GM18499 (cell line): ENCODE results near the gene CCDC177.

ENCODE experiments used
- ATAC-seq: cut with Tn5 transposase; IDR thresholded peaks from one replicate; pipeline ENCODE4 v1.9.1; 2021; ENCODE audit warnings: moderate number of reproducible peaks; ENCODE audit not compliant: insufficient read depth, unreplicated experiment

CCDC177 gene

DNA sequence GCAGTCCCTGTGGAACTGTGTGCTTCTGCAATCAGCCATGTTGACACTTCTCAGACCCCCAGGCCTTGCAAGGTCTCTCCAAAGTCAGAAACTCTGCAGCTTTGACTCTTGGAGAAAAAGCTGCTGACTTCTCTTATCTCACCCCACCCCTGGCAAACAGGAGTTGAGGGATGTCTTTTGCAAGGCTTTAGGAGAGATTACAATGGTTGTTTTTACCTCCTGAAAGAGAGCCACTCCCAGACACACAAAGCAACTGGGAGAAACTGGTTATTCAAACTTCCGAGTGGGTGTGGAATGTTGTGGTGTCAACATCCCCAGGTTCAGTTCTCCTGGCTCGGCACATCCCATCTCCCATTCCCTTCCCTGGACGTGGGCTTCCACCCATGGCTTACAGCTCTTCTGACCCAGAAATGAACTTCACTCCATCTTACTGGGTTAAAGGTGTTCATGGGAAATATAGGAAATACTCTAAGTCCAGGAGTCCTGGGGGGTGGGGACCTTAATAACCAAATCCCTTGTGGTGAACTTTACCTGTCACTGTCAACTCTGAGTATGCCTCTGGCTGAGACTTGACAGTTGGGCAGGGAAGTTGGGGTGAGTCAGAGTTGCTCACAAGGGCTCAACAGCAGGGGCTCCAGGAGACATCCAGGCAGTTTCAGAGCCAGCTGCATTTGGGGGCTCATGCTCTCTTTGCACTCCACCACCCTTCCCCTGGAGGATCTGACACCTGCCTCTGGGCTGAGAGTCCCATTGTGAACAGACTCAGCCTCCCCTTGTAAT, 41.9 kb downstream of the CCDC177 start:
- ATAC-seq, result no peak

DNA sequence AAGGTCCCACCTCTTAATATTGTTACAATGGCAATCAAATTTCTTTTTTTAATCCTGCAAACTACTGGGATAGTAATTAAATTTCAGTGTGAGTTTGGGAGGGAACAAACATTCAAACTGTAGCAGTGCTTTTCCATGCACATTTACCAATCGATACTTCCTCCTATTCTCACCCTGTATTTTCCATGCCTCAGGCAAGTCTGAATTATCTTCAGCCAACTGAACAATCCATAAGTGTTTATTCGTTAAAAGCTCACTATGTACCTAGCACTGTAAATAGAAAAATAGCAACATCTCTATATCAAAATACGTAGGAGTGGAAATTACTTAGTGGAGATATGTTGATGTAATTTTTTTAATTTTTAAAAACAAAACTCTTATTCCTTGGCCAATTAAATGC, 43.5 kb downstream of the CCDC177 start:
- ATAC-seq, result no peak

DNA sequence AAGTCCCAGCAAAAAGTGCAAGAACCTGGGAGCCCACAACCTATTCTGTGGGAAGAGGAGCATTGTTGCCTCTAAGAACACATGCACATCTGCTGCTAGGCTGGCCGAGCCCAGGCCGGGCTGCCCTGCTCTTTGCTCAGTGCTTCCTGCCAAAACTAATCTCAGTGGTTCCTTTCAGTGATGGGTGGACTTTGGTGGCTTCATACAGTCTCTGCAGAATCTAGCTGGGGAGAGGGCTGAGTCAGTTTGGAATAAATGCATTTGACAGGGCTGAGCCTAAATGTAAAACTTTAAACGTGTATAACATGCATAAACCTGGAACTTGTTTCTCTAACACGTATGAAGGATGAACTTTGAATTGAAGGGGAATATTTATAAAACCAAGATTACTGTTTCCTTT, 44.6 kb downstream of the CCDC177 start:
- ATAC-seq, result no peak

DNA sequence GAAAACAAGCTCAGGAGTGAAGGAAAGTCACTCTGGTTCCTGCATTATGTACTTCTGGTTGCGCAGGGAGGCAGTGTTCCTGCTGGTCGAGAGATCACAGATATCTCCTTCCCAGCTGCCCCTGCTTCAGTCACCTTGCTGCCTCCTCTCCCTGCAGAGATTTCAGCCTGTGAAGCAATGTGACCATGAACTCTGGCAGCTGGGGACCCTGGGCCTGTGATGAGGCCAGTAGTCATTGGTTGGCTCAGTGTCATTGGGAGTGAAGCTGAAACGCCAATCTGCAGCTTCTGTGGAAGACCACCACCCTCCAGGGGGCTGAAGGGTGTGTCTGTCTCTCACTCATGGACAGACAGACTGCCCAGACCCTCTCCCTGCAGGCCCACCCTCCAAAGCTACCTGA, 45.1 kb downstream of the CCDC177 start:
- no peak for ATAC-seq

DNA sequence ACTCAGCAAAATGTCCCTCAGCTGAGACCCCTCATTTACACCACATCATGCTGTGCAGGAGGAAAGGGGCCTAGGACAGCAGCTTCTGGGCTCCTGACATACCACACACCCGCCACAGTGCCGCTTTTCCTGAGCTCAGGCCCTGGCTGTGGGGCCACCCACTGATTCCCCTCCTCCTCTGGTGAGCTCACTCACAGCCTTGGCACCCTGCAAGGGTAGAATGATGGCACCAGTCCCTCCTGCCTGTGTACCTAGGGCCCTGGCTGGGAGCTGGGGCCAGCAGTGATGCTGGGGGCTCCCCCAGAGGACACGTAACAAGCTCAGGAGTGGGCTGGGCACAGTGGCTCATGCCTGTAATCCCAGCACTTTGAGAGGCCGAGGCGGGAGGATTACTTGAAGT, 45.7 kb downstream of the CCDC177 start:
- ATAC-seq, result no peak

DNA sequence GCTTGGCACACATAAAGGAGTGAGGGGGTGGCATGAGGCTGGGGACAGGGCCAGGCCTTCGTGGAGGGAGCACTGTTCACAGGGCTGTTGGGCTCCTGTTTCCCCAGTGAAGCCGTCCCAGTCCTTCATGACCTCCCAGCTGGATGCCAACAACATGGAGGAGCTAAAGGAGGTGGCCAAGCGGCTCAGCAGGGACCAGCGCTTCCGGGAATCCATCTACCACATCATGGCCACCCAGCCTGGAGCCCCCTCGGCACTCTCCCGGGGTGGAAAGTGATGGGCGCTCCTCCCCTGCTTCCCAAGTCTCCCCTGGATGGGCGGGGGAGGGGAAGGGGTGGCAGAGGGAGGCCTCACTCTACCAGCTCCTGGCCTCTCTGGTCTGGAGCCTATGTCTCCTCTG, 46.5 kb downstream of the CCDC177 start:
- ATAC-seq, result no peak

DNA sequence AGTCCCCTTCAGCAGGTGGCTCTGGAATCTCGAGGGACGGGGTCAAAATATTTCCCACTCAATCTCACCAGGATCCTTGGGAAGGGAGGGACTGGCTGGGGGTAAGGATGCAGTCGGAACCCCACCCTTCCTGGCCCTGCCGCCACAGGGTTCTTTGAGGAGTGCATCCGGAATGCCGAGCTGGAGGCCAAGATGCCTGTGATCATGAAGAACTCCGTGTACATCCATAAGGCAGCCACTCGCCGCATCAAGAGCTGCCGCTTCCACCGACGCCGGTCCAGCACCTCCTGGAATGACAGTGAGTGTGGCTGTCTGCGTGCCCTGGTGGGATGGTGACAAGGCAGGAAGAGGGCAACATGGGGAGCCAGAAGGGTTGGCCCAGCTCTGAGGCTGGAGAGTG, 47.0 kb downstream of the CCDC177 start:
- no peak for ATAC-seq

DNA sequence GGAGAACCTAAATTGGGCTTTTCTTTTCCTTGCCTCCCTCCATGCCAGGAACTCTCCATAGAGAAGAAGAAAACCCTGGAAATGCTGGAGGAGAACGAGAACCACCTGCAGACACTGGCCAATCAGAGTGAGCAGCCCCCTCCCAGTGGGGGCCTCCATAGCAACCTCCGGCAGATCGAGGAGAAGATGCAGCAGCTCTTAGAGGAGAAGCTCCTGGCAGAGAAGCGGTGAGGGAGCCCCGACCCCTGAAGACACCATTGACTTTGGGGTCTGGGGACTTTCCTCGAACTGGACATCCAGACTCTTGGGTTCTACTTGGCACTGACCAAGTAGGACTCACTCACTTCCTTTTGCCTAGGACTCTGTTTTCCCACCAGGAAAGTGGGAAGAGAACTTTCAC, 48.8 kb downstream of the CCDC177 start:
- ATAC-seq, result no peak

DNA sequence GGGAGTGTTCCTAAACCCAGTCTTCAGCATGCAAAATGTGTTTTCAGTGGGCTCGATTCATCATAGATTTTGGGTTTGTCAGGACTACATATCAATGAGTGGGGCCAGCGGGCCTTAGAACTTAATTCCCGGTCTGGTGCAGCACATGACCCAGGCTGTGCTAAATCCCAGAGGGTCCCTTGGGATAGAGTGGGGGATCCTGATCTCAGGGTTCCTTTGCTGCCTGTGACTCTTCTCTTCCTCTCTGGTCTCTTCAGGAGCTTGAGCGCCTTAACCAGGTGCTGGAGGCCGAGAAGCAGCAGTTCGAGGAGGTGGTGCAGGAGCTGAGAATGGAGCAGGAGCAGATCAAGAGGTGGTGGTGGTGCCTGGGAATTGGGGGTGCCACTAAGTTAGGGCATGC, 52.6 kb downstream of the CCDC177 start:
- no peak for ATAC-seq
